Small intestine (tissue), 7 donors: Measurements from ENCODE around the gene PRKN. TPM values are rescaled to one million over a fixed set of nuclear protein-coding genes. Genes with fewer than 3 reads are reported as not detected.

ENCODE experiments used
- DNase-seq, 2 donors: peaks; one replicate each; pipeline versions ENCODE4 v3.0.0 to v3.0.0-alpha.2; 2013
- FAIRE-seq: peaks from 2 replicates; lab custom pipeline; 2012; peaks lifted over from hg19 to GRCh38; lab: Jason Lieb, UNC
- H3K27ac ChIP-seq, 3 donors: one replicate each; pipeline ENCODE4 v1.5.1; 2013; ENCODE audit warnings: low read length in 2 of 3, mild to moderate bottlenecking in 2 of 3, control low read depth in 1 of 3, inconsistent platforms in 1 of 3, low read depth in 1 of 3, moderate library complexity in 1 of 3
- H3K27me3 ChIP-seq, 3 donors: one replicate each; pipeline ENCODE4 v1.6.1; 2013; ENCODE audit warnings: low read length in 3 of 3, inconsistent platforms in 1 of 3; ENCODE audit not compliant: control insufficient read depth in 3 of 3, insufficient read depth in 3 of 3
- H3K36me3 ChIP-seq, 3 donors: one replicate each; pipeline ENCODE4 v1.6.1; 2013; ENCODE audit warnings: low read length in 3 of 3, inconsistent platforms in 1 of 3, low read depth in 1 of 3, mild to moderate bottlenecking in 1 of 3, moderate library complexity in 1 of 3; ENCODE audit not compliant: control insufficient read depth in 3 of 3, insufficient read depth in 2 of 3
- H3K4me1 ChIP-seq, 3 donors: one replicate each; pipeline ENCODE4 v1.6.1; 2013; ENCODE audit warnings: low read length in 2 of 3, inconsistent platforms in 1 of 3, low read depth in 1 of 3, mild to moderate bottlenecking in 1 of 3, moderate library complexity in 1 of 3; ENCODE audit not compliant: control insufficient read depth in 3 of 3, insufficient read depth in 2 of 3
- H3K4me3 ChIP-seq, 3 donors: one replicate each; pipeline ENCODE4 v1.5.1; 2013; ENCODE audit warnings: low read length in 3 of 3, control low read depth in 1 of 3, inconsistent platforms in 1 of 3, low read depth in 1 of 3, mild to moderate bottlenecking in 1 of 3, moderate library complexity in 1 of 3
- H3K9me3 ChIP-seq, 2 donors: one replicate each; pipeline ENCODE4 v1.6.1; 2013; ENCODE audit warnings: low read depth in 1 of 2, low read length in 1 of 2; ENCODE audit not compliant: control insufficient read depth in 2 of 2, insufficient read depth in 1 of 2
- WGBS, 3 donors: extraction: QIAGEN DNeasy Blood & Tissue Kit; methylation state at CpG; one replicate each; pipeline ENCODE4 v1.1.7; 2013; 5-methylcytosine and 5-hydroxymethylcytosine counted together
- polyA plus RNA-seq, 4 donors: library from polyadenylated mRNA; stranded (reverse) in 3 of 4; unstranded in 1 of 4; fragments of 200-250 nt in 3 of 4; fragments of 120-200 nt in 1 of 4; gene quantifications; one replicate each; pipeline versions ENCODE4 v1.2.1 to v1.2.3, GENCODE V29; 2013
- donor health status: healthy with polysubstance abuse.
- donor health status: control.
- donor health status: control.
- donor health status: Bipolar disorder and iron deficiency.
- donor health status: healthy.

PRKN gene
- polyA plus RNA-seq, 4 donors, result 0.27 to 2.3 (median 1.0) TPM

- no peaks in the 10 kb centered on the region for H3K36me3 ChIP-seq
- no peak overlapping the region for H3K27ac ChIP-seq
- H3K4me3 ChIP-seq, result no peak overlapping the region
- FAIRE-seq, result no peak
- DNase-seq, result no peak
- no peaks in the 10 kb centered on the region for H3K27me3 ChIP-seq
- H3K9me3 ChIP-seq, result peaks cover 0 to 8% of the 10 kb centered on the region in 2 donors
- peaks cover 0 to 2% (median 0%) of the 10 kb centered on the region in 3 donors for H3K4me1 ChIP-seq
- 93 to 94% (median 94%) methylated on average over 9 of the region's 9 CpGs for WGBS, 3 donors
These were observed 663.9 kb downstream of the PRKN start for GRCh38 chr6:162063666-162064065.

GRCh38 chr6:162058281-162058875 is 669.2 kb downstream of the PRKN start:
- peak overlapping the region in 1 of 3 donors; percentile 4 for H3K4me3 ChIP-seq
- 27 to 69% (median 34%) methylated on average over 11 of the region's 11 CpGs for WGBS, 3 donors
- H3K27ac ChIP-seq, result no peak overlapping the region
- H3K27me3 ChIP-seq, result no peaks in the 10 kb centered on the region
- no peaks in the 10 kb centered on the region for H3K36me3 ChIP-seq
- FAIRE-seq (no peak), DNase-seq (peak; percentile 64 to 78)
- peaks cover 0 to 10% (median 0%) of the 10 kb centered on the region in 3 donors for H3K4me1 ChIP-seq
- H3K9me3 ChIP-seq, result no peaks in the 10 kb centered on the region

GRCh38 chr6:162056745-162057144 is 670.8 kb downstream of the PRKN start:
- Histone ChIP-seq H3K36me3 (no peaks in the 10 kb centered on the region), H3K4me3 (no peak overlapping the region), H3K27me3 (no peaks in the 10 kb centered on the region), H3K27ac (no peak overlapping the region), H3K4me1 (peaks cover 0 to 10% (median 0%) of the 10 kb centered on the region in 3 donors), H3K9me3 (no peaks in the 10 kb centered on the region)
- 62 to 81% (median 74%) methylated on average over 8 of the region's 8 CpGs for WGBS, 3 donors
- DNase-seq, result no peak
- no peak for FAIRE-seq

GRCh38 chr6:162056061-162056460 is 671.5 kb downstream of the PRKN start:
- Histone ChIP-seq H3K4me3 (no peak overlapping the region), H3K36me3 (no peaks in the 10 kb centered on the region), H3K27me3 (no peaks in the 10 kb centered on the region), H3K9me3 (no peaks in the 10 kb centered on the region), H3K4me1 (peaks cover 0 to 10% (median 0%) of the 10 kb centered on the region in 3 donors), H3K27ac (no peak overlapping the region)
- WGBS, 3 donors, result 93 to 94% (median 94%) methylated on average over 11 of the region's 11 CpGs
- no peak for DNase-seq
- no peak for FAIRE-seq

- H3K36me3 ChIP-seq, result no peaks in the 10 kb centered on the region
- H3K27ac ChIP-seq, result no peak overlapping the region
- 70 to 76% (median 70%) methylated on average over 7 of the region's 7 CpGs for WGBS, 3 donors
- DNase-seq, result no peak
- H3K4me3 ChIP-seq, result no peak overlapping the region
- FAIRE-seq, result no peak
- no peaks in the 10 kb centered on the region for H3K27me3 ChIP-seq
- H3K4me1 ChIP-seq, result peaks cover 0 to 10% (median 0%) of the 10 kb centered on the region in 3 donors
- no peaks in the 10 kb centered on the region for H3K9me3 ChIP-seq
These were observed 672.2 kb downstream of the PRKN start for GRCh38 chr6:162055365-162055764.

- H3K4me1 ChIP-seq, result peaks cover 0 to 3% (median 0%) of the 10 kb centered on the region in 3 donors
- no peaks in the 10 kb centered on the region for H3K36me3 ChIP-seq
- no peak for DNase-seq
- H3K9me3 ChIP-seq, result no peaks in the 10 kb centered on the region
- no peak overlapping the region for H3K27ac ChIP-seq
- FAIRE-seq, result no peak
- WGBS, 3 donors, result 72 to 84% (median 75%) methylated on average over 7 of the region's 7 CpGs
- no peaks in the 10 kb centered on the region for H3K27me3 ChIP-seq
- no peak overlapping the region for H3K4me3 ChIP-seq
These were observed 674.5 kb downstream of the PRKN start for GRCh38 chr6:162053084-162053483.

GRCh38 chr6:162050579-162050978 is 677.0 kb downstream of the PRKN start:
- Histone ChIP-seq H3K4me1 (no peaks in the 10 kb centered on the region), H3K27me3 (no peaks in the 10 kb centered on the region), H3K27ac (no peak overlapping the region), H3K9me3 (no peaks in the 10 kb centered on the region), H3K36me3 (no peaks in the 10 kb centered on the region), H3K4me3 (no peak overlapping the region)
- WGBS, 3 donors, result 86 to 90% (median 89%) methylated on average over 8 of the region's 8 CpGs
- DNase-seq (no peak), FAIRE-seq (no peak)

- 92 to 94% (median 92%) methylated on average over 5 of the region's 5 CpGs for WGBS, 3 donors
- Histone ChIP-seq H3K36me3 (no peaks in the 10 kb centered on the region), H3K27ac (no peak overlapping the region), H3K4me1 (no peaks in the 10 kb centered on the region), H3K4me3 (no peak overlapping the region), H3K27me3 (no peaks in the 10 kb centered on the region), H3K9me3 (no peaks in the 10 kb centered on the region)
- DNase-seq (no peak), FAIRE-seq (no peak)
These were observed 681.2 kb downstream of the PRKN start for GRCh38 chr6:162046324-162046723.

- H3K4me1 ChIP-seq, result no peaks in the 10 kb centered on the region
- no peak for FAIRE-seq
- WGBS, 3 donors, result 81 to 82% (median 82%) methylated on average over 4 of the region's 4 CpGs
These were observed 694.9 kb downstream of the PRKN start for GRCh38 chr6:162032620-162033019.

More at GRCh38 chr6:162032620-162033019, 694.9 kb downstream of the PRKN start:
- no peak for DNase-seq
- Histone ChIP-seq H3K36me3 (no peaks in the 10 kb centered on the region), H3K27ac (no peak overlapping the region), H3K4me3 (no peak overlapping the region), H3K27me3 (no peaks in the 10 kb centered on the region), H3K9me3 (no peaks in the 10 kb centered on the region)
